ENCODE measurements around the gene SAMD4A.

SAMD4A gene

DNA sequence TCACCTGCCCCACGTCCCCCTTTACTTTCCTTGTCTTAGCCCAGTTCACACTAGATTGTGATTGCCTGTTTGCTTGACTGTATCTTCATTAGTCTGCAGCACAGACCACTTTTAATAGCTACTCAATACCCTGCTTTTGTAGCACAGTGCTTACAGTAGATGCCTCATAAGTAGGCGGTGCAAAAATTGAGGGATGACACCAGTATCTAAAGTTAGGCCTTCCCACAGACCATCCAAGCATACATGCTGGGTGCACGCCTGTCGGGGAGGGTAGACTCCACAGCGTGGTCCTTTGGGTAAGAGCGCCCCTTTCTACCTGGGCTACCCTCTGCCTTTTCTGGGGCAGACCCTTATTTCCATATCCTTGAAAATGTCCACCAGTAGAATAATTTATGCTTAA, 194.9 kb downstream of the SAMD4A start:
- no peaks in the 10 kb centered on the region for H3K27me3 ChIP-seq (ENCODE audit: insufficient read depth, insufficient read length)
- H3K36me3 ChIP-seq (ENCODE audit: insufficient read depth, insufficient read length, low read length), result peaks cover 67% of the 10 kb centered on the region
- DNase-seq (ENCODE audit: low read depth, low spot score), result no peak
- TF ChIP-seq YY1 (IDR thresholded peaks at IDR 0.05; ENCODE audit: insufficient read depth, insufficient read length), result no peak
- no peak for TF ChIP-seq SUZ12 (IDR thresholded peaks at IDR 0.05; ENCODE audit: extremely low read depth, insufficient read depth, insufficient read length)
- TF ChIP-seq ZNF274 (IDR thresholded peaks at IDR 0.05; ENCODE audit: low read depth, low read length), result no peak
- no peaks in the 10 kb centered on the region for H3K9me3 ChIP-seq (ENCODE audit: insufficient read depth, low read length)
- H3K4me1 ChIP-seq (ENCODE audit: insufficient read depth, insufficient read length), result no peaks in the 10 kb centered on the region
- no peak overlapping the region for H3K4me3 ChIP-seq (ENCODE audit: insufficient read length, low read depth)
- H3K9ac ChIP-seq (ENCODE audit: insufficient read length, low read depth), result no peak overlapping the region

DNA sequence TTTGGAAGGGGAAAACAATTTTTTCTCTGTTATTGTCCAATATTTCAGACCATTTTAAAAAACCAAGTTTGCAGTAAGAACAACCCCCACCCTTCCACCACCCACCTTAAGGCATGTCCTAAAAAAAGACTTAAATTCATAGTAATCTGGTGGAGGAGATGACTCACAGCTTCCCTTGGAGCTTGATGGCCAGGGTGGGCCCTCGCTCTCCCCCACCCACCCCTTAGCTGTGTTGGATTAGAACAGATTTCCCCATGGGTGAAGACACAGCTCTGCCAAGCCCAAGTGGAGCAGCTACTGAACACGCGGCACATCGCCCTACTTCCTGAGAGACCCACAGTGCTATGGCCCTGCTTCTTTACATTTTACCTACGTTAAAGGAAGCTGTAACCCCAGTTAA, 195.4 kb downstream of the SAMD4A start:
- Histone ChIP-seq H3K36me3 (ENCODE audit: insufficient read depth, insufficient read length, low read length) (peaks cover 71% of the 10 kb centered on the region), H3K27me3 (ENCODE audit: insufficient read depth, insufficient read length) (no peaks in the 10 kb centered on the region), H3K4me3 (ENCODE audit: insufficient read length, low read depth) (no peak overlapping the region), H3K9ac (ENCODE audit: insufficient read length, low read depth) (no peak overlapping the region), H3K9me3 (ENCODE audit: insufficient read depth, low read length) (no peaks in the 10 kb centered on the region), H3K4me1 (ENCODE audit: insufficient read depth, insufficient read length) (no peaks in the 10 kb centered on the region)
- TF ChIP-seq YY1 (IDR thresholded peaks at IDR 0.05; ENCODE audit: insufficient read depth, insufficient read length) (no peak), ZNF274 (IDR thresholded peaks at IDR 0.05; ENCODE audit: low read depth, low read length) (no peak), SUZ12 (IDR thresholded peaks at IDR 0.05; ENCODE audit: extremely low read depth, insufficient read depth, insufficient read length) (no peak)
- DNase-seq (ENCODE audit: low read depth, low spot score), result no peak

DNA sequence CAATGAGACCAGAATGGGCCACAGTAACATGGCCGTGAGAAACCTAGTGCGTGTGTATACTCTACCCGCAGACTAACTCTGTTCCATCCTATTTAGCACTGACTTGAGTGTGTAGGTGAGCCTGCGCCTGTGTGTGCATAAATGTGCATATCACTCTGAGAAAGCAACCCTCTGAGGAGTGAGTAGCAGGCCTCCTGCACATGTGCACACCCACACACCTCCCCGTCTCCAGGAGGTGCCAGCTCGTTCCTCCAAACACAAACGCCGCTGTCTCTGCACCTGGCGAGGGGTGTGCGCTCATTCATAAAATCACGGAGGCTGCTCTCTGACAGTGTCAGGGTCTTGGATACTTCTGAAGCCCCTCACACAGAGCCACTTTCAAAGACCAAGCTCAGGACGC, 196.8 kb downstream of the SAMD4A start:
- H3K4me3 ChIP-seq (ENCODE audit: insufficient read length, low read depth), result no peak overlapping the region
- TF ChIP-seq YY1 (IDR thresholded peaks at IDR 0.05; ENCODE audit: insufficient read depth, insufficient read length), result no peak
- TF ChIP-seq SUZ12 (IDR thresholded peaks at IDR 0.05; ENCODE audit: extremely low read depth, insufficient read depth, insufficient read length), result no peak
- no peak for TF ChIP-seq ZNF274 (IDR thresholded peaks at IDR 0.05; ENCODE audit: low read depth, low read length)
- peaks cover 77% of the 10 kb centered on the region for H3K36me3 ChIP-seq (ENCODE audit: insufficient read depth, insufficient read length, low read length)
- no peak for DNase-seq (ENCODE audit: low read depth, low spot score)
- H3K9ac ChIP-seq (ENCODE audit: insufficient read length, low read depth), result peak overlapping the region; percentile 5
- no peaks in the 10 kb centered on the region for H3K27me3 ChIP-seq (ENCODE audit: insufficient read depth, insufficient read length)
- no peaks in the 10 kb centered on the region for H3K4me1 ChIP-seq (ENCODE audit: insufficient read depth, insufficient read length)
- H3K9me3 ChIP-seq (ENCODE audit: insufficient read depth, low read length), result no peaks in the 10 kb centered on the region

DNA sequence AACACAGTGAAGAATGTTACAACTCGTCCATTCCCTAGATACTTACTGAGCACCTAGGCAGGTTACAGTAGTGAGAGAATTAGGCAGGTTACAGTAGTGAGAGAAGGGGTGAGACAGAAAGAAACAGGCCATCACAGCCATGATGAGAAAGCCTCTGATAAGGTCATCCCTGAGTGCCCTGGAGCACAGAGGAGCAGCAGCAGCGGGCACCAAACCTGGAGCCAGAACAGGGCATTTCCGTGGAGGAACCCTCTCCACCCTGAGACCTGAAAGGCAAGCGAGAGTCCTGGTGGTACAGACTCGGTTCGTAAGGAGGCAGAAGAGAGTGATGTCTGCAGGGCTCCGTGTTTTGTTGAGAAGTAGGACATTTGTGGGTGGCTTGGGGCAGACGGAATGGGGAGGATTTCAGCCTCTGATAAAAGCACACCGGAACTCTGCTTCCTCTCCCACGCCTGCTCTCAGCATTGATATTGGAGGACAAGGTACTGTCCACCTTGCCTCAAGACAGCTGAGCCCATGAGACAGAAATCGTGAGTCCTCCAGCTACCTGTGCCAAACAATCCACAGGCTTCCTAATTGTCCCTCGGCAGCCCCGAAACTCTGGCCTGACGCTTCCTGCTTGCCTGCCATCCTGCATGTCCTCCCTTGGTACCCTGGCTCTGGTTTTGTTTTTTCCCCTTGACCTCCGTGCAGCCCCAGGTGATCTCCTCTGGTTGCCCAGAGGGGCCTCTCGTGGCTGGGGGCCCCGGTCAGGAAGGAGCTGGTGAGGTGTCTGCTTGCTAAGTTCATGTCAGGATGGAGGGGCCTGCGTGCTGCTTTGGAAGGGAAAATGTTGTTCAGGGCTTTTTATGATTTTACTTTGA, 199.6 kb downstream of the SAMD4A start:
- H3K4me3 ChIP-seq (ENCODE audit: insufficient read length, low read depth), result no peak overlapping the region
- H3K27me3 ChIP-seq (ENCODE audit: insufficient read depth, insufficient read length), result no peaks in the 10 kb centered on the region
- H3K4me1 ChIP-seq (ENCODE audit: insufficient read depth, insufficient read length), result no peaks in the 10 kb centered on the region
- H3K36me3 ChIP-seq (ENCODE audit: insufficient read depth, insufficient read length, low read length), result peaks cover 79% of the 10 kb centered on the region
- TF ChIP-seq SUZ12 (IDR thresholded peaks at IDR 0.05; ENCODE audit: extremely low read depth, insufficient read depth, insufficient read length) (no peak), YY1 (IDR thresholded peaks at IDR 0.05; ENCODE audit: insufficient read depth, insufficient read length) (no peak), ZNF274 (IDR thresholded peaks at IDR 0.05; ENCODE audit: low read depth, low read length) (no peak)
- H3K9ac ChIP-seq (ENCODE audit: insufficient read length, low read depth), result no peak overlapping the region
- H3K9me3 ChIP-seq (ENCODE audit: insufficient read depth, low read length), result no peaks in the 10 kb centered on the region
- no peak for DNase-seq (ENCODE audit: low read depth, low spot score)

DNA sequence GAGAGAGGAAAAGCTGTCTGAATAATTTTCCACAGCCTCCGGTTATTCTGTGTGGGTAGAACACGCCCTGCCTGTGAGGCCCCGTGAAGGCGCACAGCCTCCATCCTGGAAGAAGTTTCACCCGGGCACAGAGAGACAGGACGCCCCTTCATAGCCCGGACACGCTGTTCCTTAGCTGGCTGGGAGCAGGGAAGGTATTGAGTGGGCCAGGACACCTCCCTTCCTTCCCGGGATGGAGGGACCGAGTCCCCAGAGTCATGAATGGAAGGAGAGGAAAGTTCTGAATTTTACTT, 200.2 kb downstream of the SAMD4A start:
- H3K9ac ChIP-seq (ENCODE audit: insufficient read length, low read depth), result no peak overlapping the region
- H3K9me3 ChIP-seq (ENCODE audit: insufficient read depth, low read length), result no peaks in the 10 kb centered on the region
- H3K4me1 ChIP-seq (ENCODE audit: insufficient read depth, insufficient read length), result no peaks in the 10 kb centered on the region
- H3K4me3 ChIP-seq (ENCODE audit: insufficient read length, low read depth), result no peak overlapping the region
- peaks cover 77% of the 10 kb centered on the region for H3K36me3 ChIP-seq (ENCODE audit: insufficient read depth, insufficient read length, low read length)
- no peaks in the 10 kb centered on the region for H3K27me3 ChIP-seq (ENCODE audit: insufficient read depth, insufficient read length)
- DNase-seq (ENCODE audit: low read depth, low spot score), result no peak
- TF ChIP-seq ZNF274 (IDR thresholded peaks at IDR 0.05; ENCODE audit: low read depth, low read length) (no peak), SUZ12 (IDR thresholded peaks at IDR 0.05; ENCODE audit: extremely low read depth, insufficient read depth, insufficient read length) (no peak), YY1 (IDR thresholded peaks at IDR 0.05; ENCODE audit: insufficient read depth, insufficient read length) (no peak)

DNA sequence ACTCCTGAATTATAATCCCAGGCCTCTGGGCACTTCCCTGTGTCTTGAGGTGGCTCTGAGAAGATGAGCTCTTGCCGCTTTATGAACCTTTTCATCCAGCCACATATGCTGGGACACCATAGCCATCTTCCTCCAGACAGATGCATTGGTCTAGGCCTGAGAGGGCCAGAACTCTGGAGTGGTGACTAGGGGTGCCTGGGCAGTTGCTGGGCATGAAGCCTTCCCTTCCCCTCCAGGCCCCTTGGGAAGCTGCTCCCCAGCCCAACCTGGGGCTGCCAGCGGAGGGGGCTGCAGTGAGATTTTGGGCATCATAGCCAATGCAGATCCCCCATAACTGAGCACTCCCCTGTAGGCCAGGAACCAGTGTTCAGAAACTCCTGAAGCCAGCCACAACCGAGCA, 200.5 kb downstream of the SAMD4A start:
- Histone ChIP-seq H3K27me3 (ENCODE audit: insufficient read depth, insufficient read length) (no peaks in the 10 kb centered on the region), H3K4me1 (ENCODE audit: insufficient read depth, insufficient read length) (no peaks in the 10 kb centered on the region), H3K4me3 (ENCODE audit: insufficient read length, low read depth) (no peak overlapping the region), H3K9ac (ENCODE audit: insufficient read length, low read depth) (no peak overlapping the region), H3K36me3 (ENCODE audit: insufficient read depth, insufficient read length, low read length) (peaks cover 80% of the 10 kb centered on the region), H3K9me3 (ENCODE audit: insufficient read depth, low read length) (no peaks in the 10 kb centered on the region)
- no peak for TF ChIP-seq ZNF274 (IDR thresholded peaks at IDR 0.05; ENCODE audit: low read depth, low read length)
- no peak for TF ChIP-seq YY1 (IDR thresholded peaks at IDR 0.05; ENCODE audit: insufficient read depth, insufficient read length)
- no peak for TF ChIP-seq SUZ12 (IDR thresholded peaks at IDR 0.05; ENCODE audit: extremely low read depth, insufficient read depth, insufficient read length)
- DNase-seq (ENCODE audit: low read depth, low spot score), result no peak

DNA sequence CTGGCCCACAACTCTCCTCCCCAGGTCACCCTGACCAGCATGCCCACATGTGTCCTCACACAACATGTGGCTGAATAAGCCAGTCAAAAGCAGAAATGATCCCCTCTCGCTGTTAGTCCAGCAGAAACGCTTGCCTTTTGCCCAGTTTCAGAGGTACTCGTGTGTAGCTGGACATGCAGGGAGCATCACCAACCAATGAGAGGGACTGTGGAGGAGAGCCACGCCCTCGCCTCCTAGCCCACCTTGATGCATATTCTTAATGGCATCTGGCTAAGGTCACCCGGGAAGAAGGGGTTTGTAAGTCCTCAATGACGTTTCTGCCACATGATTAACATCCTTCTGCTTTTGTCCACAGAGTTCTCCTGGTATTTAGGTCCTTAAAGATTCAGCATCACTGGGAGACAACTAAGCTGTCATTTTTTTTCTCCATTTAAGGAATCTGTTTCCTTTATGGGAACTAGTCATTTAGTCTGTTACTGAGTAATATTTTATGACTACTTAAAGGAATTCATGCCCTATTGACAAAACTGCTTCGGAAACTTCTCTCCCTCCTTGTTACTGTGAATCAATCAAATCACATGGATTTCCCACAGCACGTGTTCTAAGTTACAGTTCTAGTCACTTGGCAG, 201.7 kb downstream of the SAMD4A start:
- no peaks in the 10 kb centered on the region for H3K27me3 ChIP-seq (ENCODE audit: insufficient read depth, insufficient read length)
- no peak overlapping the region for H3K9ac ChIP-seq (ENCODE audit: insufficient read length, low read depth)
- peaks cover 2% of the 10 kb centered on the region for H3K4me1 ChIP-seq (ENCODE audit: insufficient read depth, insufficient read length)
- H3K36me3 ChIP-seq (ENCODE audit: insufficient read depth, insufficient read length, low read length), result peaks cover 77% of the 10 kb centered on the region
- no peaks in the 10 kb centered on the region for H3K9me3 ChIP-seq (ENCODE audit: insufficient read depth, low read length)
- TF ChIP-seq ZNF274 (IDR thresholded peaks at IDR 0.05; ENCODE audit: low read depth, low read length), result no peak
- no peak for TF ChIP-seq SUZ12 (IDR thresholded peaks at IDR 0.05; ENCODE audit: extremely low read depth, insufficient read depth, insufficient read length)
- no peak for TF ChIP-seq YY1 (IDR thresholded peaks at IDR 0.05; ENCODE audit: insufficient read depth, insufficient read length)
- no peak for DNase-seq (ENCODE audit: low read depth, low spot score)
- no peak overlapping the region for H3K4me3 ChIP-seq (ENCODE audit: insufficient read length, low read depth)
